Activated T-cell treated with anti-CD3 and anti-CD28 coated beads, Interleukin-2, amount 50 U/mL, for 4 hours (primary cell): ENCODE data around the gene SLX9. TPM values are rescaled to one million over a fixed set of nuclear protein-coding genes. Genes with fewer than 3 reads are reported as not detected.

Source experiments
- ATAC-seq, 2 donors: fragments of 200-7000 bp; cut with Tn5 transposase; one replicate each; pipeline ENCODE4 v1.10.0; 2021
- DNase-seq: peaks from one replicate; pipeline ENCODE4 v3.0.0-alpha.2; 2020
- H3K27me3 Mint-ChIP-seq: one replicate; pipeline ENCODE4 v1.8.0; 2021; ENCODE audit warnings: low read depth, mixed read lengths
- H3K36me3 Mint-ChIP-seq: one replicate; pipeline ENCODE4 v1.8.0; 2022; ENCODE audit warnings: mixed read lengths; ENCODE audit not compliant: insufficient read depth
- H3K4me1 Mint-ChIP-seq: one replicate; pipeline ENCODE4 v1.8.0; 2021; ENCODE audit warnings: low read depth, mixed read lengths
- H3K4me3 Mint-ChIP-seq: one replicate; pipeline ENCODE4 v1.8.0; 2021; ENCODE audit warnings: mild to moderate bottlenecking, moderate library complexity, mixed read lengths
- H3K9me3 Mint-ChIP-seq: one replicate; pipeline ENCODE4 v1.8.0; 2021; ENCODE audit warnings: mixed read lengths
- total RNA-seq, 3 donors: library from RNA; stranded (reverse); gene quantifications; one replicate each; pipeline ENCODE4 v1.2.1, GENCODE V29; 2021

The SLX9 gene
- total RNA-seq, 3 donors from 2014 or later: 100 to 130 (median 126) TPM

GRCh38 chr21:44949779-44950198, 10.0 kb downstream of the SLX9 start:
- DNase-seq: peak; percentile 82
- Mint-ChIP-seq H3K36me3 (peaks cover 7% of the 10 kb centered on the region), H3K4me3 (no peak overlapping the region), H3K27me3 (no peaks in the 10 kb centered on the region), H3K4me1 (peaks cover 14% of the 10 kb centered on the region), H3K9me3 (no peaks in the 10 kb centered on the region)
- ATAC-seq: peak; percentile 85 to 86

GRCh38 chr21:44950351-44950750, 10.5 kb downstream of the SLX9 start:
- peaks cover 5% of the 10 kb centered on the region for H3K36me3 Mint-ChIP-seq
- DNase-seq: no peak
- no peaks in the 10 kb centered on the region for H3K9me3 Mint-ChIP-seq
- no peak overlapping the region for H3K4me3 Mint-ChIP-seq
- peaks cover 12% of the 10 kb centered on the region for H3K4me1 Mint-ChIP-seq
- no peak for ATAC-seq
- no peaks in the 10 kb centered on the region for H3K27me3 Mint-ChIP-seq

GRCh38 chr21:44951186-44951915, 11.5 kb downstream of the SLX9 start:
- peaks cover 9% of the 10 kb centered on the region for H3K4me1 Mint-ChIP-seq
- H3K4me3 Mint-ChIP-seq: no peak overlapping the region
- ATAC-seq (no peak), DNase-seq (no peak)
- no peaks in the 10 kb centered on the region for H3K9me3 Mint-ChIP-seq
- H3K27me3 Mint-ChIP-seq: no peaks in the 10 kb centered on the region
- H3K36me3 Mint-ChIP-seq: peaks cover 11% of the 10 kb centered on the region

GRCh38 chr21:44952116-44952928, 12.5 kb downstream of the SLX9 start:
- DNase-seq (no peak), ATAC-seq (no peak)
- peaks cover 9% of the 10 kb centered on the region for H3K4me1 Mint-ChIP-seq
- peaks cover 12% of the 10 kb centered on the region for H3K36me3 Mint-ChIP-seq
- no peaks in the 10 kb centered on the region for H3K9me3 Mint-ChIP-seq
- no peak overlapping the region for H3K4me3 Mint-ChIP-seq
- H3K27me3 Mint-ChIP-seq: no peaks in the 10 kb centered on the region

- H3K9me3 Mint-ChIP-seq: no peaks in the 10 kb centered on the region
- no peak overlapping the region for H3K4me3 Mint-ChIP-seq
- peaks cover 9% of the 10 kb centered on the region for H3K4me1 Mint-ChIP-seq
- DNase-seq (no peak), ATAC-seq (no peak)
- peaks cover 16% of the 10 kb centered on the region for H3K36me3 Mint-ChIP-seq
- H3K27me3 Mint-ChIP-seq: no peaks in the 10 kb centered on the region
These were observed 13.2 kb downstream of the SLX9 start for GRCh38 chr21:44952929-44953627.

- ATAC-seq: no peak
- peaks cover 16% of the 10 kb centered on the region for H3K36me3 Mint-ChIP-seq
- H3K27me3 Mint-ChIP-seq: no peaks in the 10 kb centered on the region
- DNase-seq: no peak
- H3K9me3 Mint-ChIP-seq: no peaks in the 10 kb centered on the region
- H3K4me1 Mint-ChIP-seq: peaks cover 9% of the 10 kb centered on the region
- H3K4me3 Mint-ChIP-seq: no peak overlapping the region
These were observed 13.8 kb downstream of the SLX9 start for GRCh38 chr21:44953628-44954021.

GRCh38 chr21:44954281-44954771, 14.5 kb downstream of the SLX9 start:
- Mint-ChIP-seq H3K4me3 (no peak overlapping the region), H3K4me1 (peaks cover 9% of the 10 kb centered on the region), H3K9me3 (no peaks in the 10 kb centered on the region), H3K36me3 (peaks cover 16% of the 10 kb centered on the region), H3K27me3 (no peaks in the 10 kb centered on the region)
- ATAC-seq: no peak
- no peak for DNase-seq

GRCh38 chr21:44955141-44955797, 15.4 kb downstream of the SLX9 start:
- H3K4me1 Mint-ChIP-seq: peaks cover 5% of the 10 kb centered on the region
- DNase-seq (no peak), ATAC-seq (no peak)
- no peaks in the 10 kb centered on the region for H3K27me3 Mint-ChIP-seq
- no peaks in the 10 kb centered on the region for H3K9me3 Mint-ChIP-seq
- peaks cover 16% of the 10 kb centered on the region for H3K36me3 Mint-ChIP-seq
- no peak overlapping the region for H3K4me3 Mint-ChIP-seq

GRCh38 chr21:44955798-44956175, 16.0 kb downstream of the SLX9 start:
- Mint-ChIP-seq H3K4me1 (peaks cover 5% of the 10 kb centered on the region), H3K36me3 (peaks cover 19% of the 10 kb centered on the region), H3K4me3 (no peak overlapping the region), H3K27me3 (no peaks in the 10 kb centered on the region), H3K9me3 (no peaks in the 10 kb centered on the region)
- no peak for ATAC-seq
- DNase-seq: no peak

- DNase-seq (no peak), ATAC-seq (no peak)
- Mint-ChIP-seq H3K4me1 (peaks cover 5% of the 10 kb centered on the region), H3K4me3 (no peak overlapping the region), H3K9me3 (no peaks in the 10 kb centered on the region), H3K36me3 (peaks cover 20% of the 10 kb centered on the region), H3K27me3 (no peaks in the 10 kb centered on the region)
These were observed 16.7 kb downstream of the SLX9 start for GRCh38 chr21:44956356-44957046.

GRCh38 chr21:44957047-44957831, 17.4 kb downstream of the SLX9 start:
- no peaks in the 10 kb centered on the region for H3K27me3 Mint-ChIP-seq
- H3K4me3 Mint-ChIP-seq: no peak overlapping the region
- ATAC-seq (no peak), DNase-seq (no peak)
- H3K36me3 Mint-ChIP-seq: peaks cover 24% of the 10 kb centered on the region
- H3K4me1 Mint-ChIP-seq: peaks cover 5% of the 10 kb centered on the region
- H3K9me3 Mint-ChIP-seq: no peaks in the 10 kb centered on the region

- H3K9me3 Mint-ChIP-seq: no peaks in the 10 kb centered on the region
- no peak overlapping the region for H3K4me3 Mint-ChIP-seq
- ATAC-seq (no peak), DNase-seq (no peak)
- H3K27me3 Mint-ChIP-seq: no peaks in the 10 kb centered on the region
- peaks cover 3% of the 10 kb centered on the region for H3K4me1 Mint-ChIP-seq
- H3K36me3 Mint-ChIP-seq: peaks cover 30% of the 10 kb centered on the region
These were observed 18.1 kb downstream of the SLX9 start for GRCh38 chr21:44957901-44958451.
